GM19438 (cell line): ENCODE data around the gene TP53TG5.

ENCODE experiments used
- ATAC-seq: cut with Tn5 transposase; IDR thresholded peaks from one replicate; pipeline ENCODE4 v1.9.1; 2021; ENCODE audit warnings: low read depth; ENCODE audit not compliant: unreplicated experiment

The TP53TG5 gene

DNA sequence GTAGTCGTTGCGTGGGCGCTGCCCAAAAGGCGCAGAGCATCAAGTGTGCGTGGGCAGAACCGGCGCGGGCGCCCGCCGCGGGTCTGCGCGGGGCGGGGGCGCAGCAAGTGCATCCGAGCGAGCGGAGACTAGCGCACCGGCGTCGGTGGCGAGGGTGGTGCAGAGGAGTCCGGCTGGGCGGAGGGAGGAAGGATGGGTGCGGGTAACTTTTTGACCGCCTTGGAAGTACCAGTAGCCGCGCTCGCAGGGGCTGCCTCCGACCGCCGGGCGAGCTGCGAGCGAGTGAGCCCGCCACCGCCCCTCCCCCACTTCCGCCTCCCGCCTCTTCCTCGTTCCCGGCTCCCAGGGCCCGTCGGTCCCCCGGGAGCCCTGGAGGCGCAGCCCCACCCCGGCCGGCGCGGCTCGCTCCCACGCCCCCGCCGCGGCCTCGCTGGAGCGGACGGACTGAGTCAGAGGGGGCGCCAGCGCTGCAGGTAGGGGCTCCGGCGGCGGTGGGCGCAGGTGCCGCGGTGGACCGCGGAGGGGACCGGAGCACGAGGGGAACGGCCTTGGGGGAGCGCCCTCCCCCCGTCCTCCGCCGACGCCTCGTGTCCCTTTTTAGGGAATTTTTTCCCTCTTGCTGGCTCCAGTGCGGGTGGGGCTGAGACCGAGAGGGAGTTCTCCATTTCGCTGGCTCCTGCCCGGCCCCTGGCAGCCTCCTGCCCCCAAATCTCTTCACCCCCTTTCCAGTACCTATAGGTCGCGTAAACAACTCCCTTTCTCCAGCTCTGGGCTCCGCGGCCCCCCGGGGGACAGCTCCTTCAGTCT lies 28.3 kb upstream of the TP53TG5 start:
- no peak for ATAC-seq

DNA sequence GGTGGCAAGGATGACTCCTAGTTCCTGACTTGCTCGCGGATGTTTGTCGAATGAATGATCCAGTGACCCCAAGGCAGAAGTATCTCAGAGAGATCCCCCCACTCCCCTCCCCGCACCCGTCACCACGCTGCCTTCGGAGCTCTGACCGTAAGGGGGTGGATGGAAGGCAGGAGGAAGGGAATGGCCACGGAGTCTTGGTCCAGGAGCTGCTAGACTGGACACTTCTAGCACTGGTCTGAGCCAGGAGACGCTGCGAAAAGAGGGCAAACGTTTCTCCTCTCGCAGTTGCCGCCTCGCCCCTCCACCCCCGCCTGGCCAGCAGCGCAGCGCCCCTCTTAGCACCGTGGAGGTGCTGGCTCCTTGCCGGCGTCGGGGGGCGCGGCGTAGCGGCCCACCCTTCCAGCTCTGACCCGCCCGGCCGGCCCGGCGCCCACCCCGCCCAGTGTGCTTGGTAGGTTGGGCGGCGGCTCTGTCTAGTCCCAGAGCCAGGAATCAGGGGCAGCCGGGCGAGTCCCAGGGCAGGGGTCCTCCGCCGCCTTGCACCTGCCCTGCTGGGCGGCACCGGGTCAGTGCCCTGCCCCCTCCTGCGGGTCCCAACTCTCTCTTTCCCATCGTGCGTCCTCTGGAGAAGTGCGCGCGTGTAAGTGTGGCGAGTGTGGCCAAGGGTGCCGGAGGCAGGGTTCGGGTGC lies 27.6 kb upstream of the TP53TG5 start:
- no peak for ATAC-seq

DNA sequence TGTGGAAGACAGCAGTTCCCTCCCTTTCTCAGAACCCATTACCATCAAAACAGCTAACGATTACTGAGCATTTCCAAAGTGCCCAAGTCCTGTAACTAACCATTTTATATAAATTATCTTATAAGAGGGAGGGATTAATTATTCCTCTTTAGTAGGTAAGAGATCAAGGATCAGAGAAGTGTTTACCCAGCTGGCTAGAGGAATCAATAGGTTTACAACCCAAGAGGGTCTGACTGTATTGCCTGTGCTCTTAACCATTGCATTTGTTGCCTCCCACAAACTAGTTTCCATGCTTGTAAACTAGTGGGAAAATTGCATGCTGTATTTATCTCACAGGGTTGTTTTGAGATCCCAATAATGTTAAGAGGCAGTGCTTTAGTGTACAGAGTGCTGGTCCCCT lies 26.3 kb upstream of the TP53TG5 start:
- ATAC-seq: no peak

DNA sequence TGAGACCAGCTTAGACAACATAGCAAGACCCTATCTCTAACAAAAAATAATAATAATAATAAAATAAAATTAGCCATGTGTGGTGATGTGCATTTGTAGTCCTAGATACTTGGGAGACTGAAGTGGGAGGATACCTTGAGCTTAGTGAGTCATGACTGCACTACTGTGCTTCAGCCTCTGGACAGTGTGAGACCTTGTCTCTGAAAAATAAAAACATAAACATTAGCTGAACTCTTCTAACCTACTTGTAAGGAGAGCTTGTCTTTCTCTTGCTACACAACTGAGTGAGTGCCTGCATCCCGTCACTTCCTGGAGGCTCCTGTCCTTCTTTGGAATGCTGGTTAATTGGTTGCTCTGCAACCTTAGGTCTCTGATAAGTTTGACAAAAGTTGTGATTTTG lies 24.8 kb upstream of the TP53TG5 start:
- no peak for ATAC-seq

DNA sequence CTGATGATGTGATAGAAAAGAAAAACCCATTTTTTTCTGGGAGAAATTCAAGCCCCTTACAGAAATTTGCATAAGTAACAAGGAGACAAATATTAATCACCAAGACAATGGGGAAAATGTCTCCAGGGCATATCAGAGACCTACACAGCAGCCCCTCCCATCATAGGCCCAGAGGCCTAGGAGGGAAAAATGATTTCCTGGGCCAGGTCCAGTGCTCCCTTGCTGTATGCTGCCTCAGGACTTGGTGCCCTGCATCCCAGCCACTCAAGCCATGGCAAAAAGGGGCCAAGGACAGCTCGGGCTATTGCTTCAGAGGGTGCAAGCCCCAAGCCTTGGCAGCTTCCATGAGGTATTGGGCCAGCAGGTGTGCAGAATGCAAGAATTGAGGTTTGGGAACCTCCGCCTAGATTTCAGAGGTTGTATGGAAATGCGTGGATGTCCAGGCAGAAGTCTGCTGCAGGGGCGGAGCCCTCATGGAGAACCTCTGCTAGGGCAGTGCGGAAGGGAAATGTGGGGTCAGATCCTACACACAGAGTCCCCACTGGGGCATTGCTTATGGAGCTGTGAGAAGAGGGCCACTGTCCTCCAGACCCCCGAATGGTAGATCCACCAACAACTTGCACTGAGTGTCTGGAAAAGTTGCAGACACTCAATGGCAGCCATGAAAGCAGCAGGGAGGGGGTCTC lies 22.4 kb upstream of the TP53TG5 start:
- ATAC-seq: no peak

DNA sequence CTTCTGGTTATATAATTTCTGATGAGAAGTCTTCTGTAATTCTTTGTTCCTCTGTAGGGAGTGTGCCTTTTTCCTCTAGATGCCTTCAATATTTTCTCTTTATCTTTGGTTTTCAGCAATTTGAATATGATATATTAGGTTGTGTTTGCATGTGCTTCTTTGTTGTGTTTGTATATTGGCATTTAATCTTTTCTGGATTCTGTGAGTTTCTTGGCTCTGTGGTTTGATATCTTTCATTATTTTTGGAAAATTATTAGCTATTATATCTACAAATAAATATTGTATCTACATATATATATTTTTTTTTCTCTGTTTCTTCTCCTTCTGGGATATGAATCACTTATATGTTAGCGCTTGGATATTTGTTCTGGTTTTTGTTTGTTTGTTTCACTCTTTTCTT lies 20.9 kb upstream of the TP53TG5 start:
- ATAC-seq: no peak

DNA sequence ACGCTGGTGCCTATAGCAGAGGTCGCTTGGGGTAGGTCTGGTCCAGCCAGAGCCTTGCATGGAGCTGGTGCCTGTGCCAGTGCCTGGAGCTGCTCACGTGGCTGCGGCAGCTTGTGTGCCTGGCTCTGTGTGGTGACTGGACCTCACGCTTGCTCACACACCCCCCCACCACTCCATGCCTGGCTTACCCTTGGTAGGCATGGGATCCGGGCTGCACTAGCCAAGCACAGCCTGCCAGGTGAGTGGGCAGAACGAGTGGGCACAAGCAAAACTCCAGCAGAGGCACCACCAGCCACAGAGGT lies 16.9 kb upstream of the TP53TG5 start:
- ATAC-seq: no peak

DNA sequence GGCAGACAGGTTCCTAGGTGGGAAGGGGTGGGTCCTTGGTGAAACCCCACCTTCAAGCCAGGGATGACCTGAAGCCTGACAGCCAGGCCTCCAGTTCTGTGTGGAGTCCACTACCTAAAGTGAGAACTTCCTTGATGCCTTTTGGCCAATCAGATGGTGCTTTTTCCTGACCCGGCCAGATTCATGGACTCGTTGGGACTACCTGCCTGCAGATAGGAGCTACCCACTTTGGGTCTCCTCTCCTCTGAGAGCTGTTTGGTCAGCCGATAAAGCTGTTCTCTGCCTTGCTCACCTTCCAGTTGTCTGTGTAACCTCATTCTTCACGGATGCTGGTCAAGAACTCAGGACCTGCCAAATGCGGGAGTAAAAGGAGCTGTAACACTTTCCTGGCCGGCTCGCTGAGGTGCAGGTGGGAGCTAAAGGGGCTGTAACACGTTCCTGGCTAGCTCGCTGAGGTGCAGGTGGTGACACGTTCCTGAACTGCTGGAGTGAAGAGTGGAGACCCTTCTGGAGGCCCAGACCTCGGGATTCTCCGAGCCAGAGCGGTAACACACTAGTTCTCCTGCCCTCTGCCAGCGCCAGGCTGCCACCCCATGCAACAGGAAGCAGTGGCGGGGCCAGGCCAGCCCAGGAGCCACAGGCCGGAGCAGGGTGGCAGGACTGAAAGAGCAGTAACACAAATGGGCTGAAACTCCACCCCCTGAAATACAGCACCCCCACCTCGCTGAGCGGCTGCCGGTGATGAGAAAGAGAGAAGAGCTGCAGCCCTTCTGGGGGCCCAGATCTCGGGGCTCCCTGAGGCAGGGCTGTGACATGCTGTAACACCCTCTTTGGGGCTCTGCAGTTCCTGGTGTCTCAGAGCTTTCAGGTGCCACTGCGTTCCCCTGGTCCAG lies 16.3 kb upstream of the TP53TG5 start:
- ATAC-seq: no peak

DNA sequence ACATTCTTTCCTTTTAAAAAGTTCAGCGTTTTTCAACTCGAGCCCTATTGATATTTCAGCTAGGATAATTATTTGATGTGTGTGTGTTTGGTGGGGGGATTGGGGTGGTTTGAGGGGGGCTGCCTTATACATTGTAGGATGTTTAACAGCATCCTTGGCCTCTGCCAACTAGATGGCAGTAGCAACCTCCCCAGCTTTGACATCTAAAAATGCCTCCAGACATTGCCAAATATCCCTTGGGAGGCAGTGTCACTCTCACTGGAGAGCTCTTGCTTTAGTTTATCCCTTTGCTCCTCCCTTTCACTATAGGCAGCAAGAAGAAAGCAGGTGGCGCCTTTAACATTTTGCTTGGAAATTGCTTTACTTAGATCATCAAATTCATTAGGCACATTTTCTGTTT lies 14.6 kb upstream of the TP53TG5 start:
- no peak for ATAC-seq

DNA sequence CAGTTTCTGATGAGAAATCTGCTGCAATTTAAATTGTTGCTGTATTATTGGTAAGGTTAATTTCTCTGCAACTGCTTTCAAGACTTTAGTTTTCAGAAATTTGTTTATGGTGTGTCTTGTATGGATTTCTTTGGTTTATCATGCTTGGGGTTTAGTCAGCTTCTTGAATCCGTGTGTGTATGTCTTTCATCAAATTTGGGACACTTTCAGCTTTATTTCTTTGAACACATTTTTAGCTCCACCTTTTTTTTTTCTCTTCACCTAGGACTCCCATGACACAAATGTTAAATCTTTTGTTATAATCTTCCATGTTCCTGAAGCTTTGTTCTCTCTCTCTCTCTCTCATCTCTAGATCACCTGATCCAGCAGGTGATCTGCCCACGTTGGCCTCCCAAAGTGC lies 13.4 kb upstream of the TP53TG5 start:
- no peak for ATAC-seq

DNA sequence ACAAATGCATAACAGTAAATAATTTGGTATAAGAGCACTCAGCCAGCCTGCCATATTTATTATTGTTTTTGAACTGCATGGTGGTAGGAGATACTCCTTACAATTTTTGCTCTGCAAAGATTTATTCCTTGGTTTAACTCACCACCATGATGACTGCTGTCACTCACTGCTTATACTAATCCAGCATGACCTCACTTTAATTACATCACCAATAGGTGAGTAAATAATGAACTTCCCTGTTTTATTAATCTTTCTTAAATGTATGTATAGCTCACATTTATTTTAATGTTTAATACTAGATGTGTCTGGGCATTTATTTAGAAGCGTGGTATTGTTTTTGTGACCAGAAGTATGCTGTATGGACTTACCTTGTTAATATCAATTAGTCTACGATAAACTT lies 12.8 kb upstream of the TP53TG5 start:
- no peak for ATAC-seq

DNA sequence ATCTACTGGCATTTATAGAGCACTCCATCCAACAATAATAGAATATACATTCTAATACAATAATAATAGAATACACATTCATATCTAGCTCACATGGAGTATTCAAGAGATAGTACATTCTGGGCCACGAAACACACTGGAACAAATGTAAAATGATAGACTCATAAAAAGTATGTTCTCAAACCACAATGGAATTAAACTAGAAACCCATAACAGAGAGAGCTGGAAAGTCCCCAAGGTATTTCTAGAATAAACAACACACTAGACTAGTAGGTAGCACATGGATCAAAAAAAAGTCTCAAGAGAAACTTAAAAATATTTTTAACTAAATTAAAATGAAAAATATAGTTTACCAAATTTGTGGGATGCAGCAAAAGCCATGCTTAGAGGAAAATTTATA lies 9.1 kb upstream of the TP53TG5 start:
- no peak for ATAC-seq

DNA sequence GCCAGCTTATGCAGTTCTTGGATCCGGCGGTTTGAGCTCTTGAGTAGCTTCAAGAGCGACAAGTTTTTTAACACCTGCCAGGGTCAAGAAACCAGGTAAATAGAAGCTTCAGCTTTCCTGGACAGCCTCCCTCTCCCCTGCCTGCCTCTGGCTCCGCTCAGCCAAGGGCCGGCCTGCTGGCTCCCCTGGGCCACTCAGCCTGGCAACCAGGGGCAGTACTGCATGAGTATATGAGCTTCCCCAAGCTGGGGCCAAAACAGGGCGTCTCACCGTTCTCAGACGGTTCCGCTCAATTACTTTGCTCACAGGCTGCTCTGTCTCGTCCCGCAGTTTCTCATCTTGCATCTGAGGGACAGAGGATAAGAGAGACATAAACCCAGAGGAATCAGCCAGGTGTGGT lies 856 bp downstream of the TP53TG5 start:
- ATAC-seq: no peak

DNA sequence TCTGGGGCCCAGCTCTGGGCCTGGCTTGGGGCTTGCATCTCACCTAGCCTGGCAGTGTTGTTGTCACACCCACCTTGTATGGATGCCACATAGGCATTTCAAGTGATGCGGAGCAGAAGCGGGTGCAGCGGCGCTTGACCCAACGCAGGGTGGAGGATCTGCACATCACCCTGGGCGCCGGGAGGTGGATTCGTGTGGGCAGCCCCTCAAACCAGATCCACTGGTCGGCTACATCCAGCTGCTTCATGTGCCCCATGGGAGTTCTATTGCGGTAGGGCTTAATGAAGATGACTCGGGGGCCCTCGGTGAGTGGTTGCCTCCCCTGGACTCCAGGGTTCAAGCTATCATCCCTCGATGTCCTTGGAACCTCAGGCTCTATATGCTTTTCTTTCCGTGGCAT lies 3.2 kb downstream of the TP53TG5 start:
- no peak for ATAC-seq

DNA sequence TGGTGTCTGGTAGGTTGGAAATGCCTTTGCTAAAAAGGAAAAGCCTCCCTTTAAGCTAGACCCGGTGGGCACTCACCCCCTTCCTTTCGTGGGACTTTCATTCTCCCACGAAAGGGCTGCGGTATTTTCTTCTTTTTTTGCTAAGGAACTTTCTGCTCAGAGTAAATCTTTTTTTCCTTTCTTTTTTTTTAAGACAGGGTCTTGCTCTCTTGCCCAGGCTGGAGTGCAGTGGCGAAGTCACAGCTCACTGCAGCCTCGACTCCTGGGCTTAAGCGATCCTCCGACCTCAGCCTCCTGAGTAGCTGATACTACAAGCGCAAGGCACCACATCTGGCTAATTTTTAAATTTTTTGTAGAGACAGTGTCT lies 4.0 kb downstream of the TP53TG5 start:
- no peak for ATAC-seq

DNA sequence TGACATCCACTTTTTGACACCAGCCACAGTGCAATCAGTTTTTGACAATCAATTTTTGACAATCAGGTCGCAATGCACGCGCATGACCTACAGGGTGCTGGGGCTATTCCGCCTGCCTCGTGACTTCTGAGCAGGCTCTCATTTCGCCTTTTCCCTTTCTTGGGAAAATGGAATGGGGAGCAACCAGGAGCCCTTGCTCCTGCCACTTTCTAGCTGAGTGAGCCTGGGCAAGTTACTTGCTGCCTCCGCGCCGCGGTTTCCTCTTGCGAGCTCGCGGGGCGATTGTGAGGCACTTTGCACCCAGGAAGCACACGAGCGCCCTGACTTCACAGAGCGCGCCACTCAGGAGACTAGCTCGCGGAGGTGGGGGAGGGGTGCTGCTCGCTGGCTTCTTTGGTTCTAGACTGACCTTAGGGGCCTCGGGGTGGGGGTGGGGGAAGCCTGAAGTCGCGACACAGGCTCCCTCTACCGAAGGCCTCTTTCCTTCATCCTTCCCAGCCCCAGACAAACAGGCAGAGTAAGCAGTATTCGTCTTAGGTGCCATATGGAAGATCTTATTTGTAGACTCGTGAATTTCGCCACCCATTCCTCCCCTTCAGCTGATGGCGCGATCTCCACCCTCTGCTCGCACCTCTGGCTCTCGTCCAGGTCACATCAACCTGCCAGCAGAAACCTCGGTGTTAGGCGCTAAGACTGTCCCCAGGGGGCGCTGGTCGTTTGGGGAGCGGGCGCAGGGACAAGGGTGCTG lies 4.6 kb downstream of the TP53TG5 start:
- ATAC-seq: no peak

DNA sequence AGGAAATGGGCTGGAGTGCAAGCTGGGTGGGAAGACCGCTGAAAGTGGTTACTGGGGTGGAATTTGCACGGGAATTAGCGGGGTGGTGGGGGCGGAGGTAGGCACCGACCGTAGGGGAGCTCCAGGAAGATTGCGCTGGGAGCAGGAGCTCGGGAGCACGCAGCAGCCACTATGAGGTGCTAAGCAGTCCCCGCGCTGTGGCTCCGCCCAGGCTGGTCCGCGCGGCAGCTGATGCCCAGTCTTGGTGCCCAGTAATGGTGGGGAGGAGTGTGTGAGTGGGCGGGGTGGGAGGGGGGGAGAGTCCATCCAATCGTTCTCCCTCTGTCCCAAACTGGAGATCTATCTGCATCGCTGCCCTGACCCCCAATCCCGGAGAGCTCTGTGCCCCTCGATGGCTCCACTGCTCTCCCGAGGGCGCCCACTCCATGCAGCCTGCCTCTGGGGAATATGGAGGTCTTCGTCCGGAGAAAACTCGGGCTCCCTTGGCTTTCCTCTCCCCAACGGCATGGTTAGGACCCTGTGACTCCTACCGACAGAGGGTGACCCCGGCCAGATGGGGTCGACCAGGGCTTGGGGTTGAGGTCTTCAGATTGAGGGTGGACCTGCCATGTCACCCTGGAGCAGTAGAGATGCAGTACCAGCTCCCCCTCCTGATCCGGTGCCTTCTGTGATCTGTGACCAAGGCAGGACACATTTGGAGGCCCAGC lies 5.3 kb downstream of the TP53TG5 start:
- no peak for ATAC-seq

DNA sequence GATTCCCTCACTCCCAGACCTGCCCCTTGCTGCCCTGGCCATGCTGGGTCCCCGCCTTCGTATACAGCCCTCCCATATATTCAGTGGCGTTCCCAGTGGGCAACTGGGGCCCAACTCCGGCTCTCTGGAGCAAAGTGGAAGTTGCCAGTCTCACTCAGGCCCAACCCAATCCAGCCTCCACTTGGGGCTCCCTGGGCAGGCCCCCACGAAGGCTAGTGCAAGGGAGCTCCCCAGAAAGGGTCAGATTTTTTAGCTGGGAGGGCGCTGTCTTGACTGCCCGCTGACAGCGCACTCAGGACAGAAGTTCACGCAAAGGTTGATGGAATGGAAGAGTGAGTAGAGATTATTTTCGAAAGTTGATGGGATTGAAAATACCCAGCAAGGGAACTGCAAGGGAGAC lies 5.9 kb downstream of the TP53TG5 start:
- ATAC-seq: no peak

DNA sequence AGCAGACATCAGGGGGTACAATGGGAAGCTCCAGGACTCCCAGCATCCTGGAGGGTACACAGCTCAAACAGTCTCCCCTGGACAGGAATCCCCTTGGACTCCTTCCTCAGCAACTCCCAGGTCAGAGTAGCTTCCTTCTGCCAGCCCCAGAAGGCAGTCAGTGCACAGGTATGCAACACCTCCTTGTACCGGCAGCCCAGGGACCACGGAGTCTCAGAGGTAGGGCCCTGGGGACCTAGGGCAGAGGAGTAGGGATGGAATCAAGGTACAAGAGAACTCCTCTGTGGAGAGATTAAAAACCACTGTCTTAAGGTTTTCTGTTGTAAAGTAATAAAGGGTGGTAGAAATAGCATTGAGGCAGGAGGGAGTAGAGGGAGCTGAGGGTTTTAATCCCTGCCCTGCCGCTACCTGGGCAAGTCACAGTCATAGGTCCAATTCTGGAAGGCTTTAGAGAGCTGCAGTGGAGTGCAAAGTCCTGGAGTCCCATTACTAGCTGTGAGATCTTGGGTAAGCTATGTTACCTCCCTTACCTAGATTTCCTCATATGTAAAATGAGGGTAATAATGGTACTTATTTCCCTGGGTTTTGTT lies 7.5 kb downstream of the TP53TG5 start:
- ATAC-seq: no peak
